HFFc6 (cell line): ENCODE measurements around the gene VPS37D. TPM values are rescaled to one million over a fixed set of nuclear protein-coding genes. Genes with fewer than 3 reads are reported as not detected.
"Not testable (repeated sequence)": the region's sequence is repeated elsewhere in the genome, so short reads cannot be mapped to it uniquely, and the experiment has no call there.

Experiments
- DNase-seq: peaks from one replicate; pipeline ENCODE4 v3.0.0-alpha.2; 2018
- H3K27ac Mint-ChIP-seq: 2 replicates; pipeline ENCODE4 v1.8.0; 2020; ENCODE audit warnings: mild to moderate bottlenecking, mixed read lengths
- H3K27me3 Mint-ChIP-seq: 2 replicates; pipeline ENCODE4 v1.8.0; 2021; ENCODE audit warnings: mild to moderate bottlenecking, moderate library complexity, mixed read lengths; ENCODE audit not compliant: insufficient read depth
- H3K36me3 Mint-ChIP-seq: 2 replicates; pipeline ENCODE4 v1.8.0; 2021; ENCODE audit warnings: low read depth, mixed read lengths
- H3K4me1 Mint-ChIP-seq: 2 replicates; pipeline ENCODE4 v1.8.0; 2020; ENCODE audit warnings: low read depth, mixed read lengths
- H3K4me3 Mint-ChIP-seq: 2 replicates; pipeline ENCODE4 v1.8.0; 2020; ENCODE audit warnings: mild to moderate bottlenecking, moderate library complexity, mixed read lengths
- H3K9me3 Mint-ChIP-seq: 2 replicates; pipeline ENCODE4 v1.8.0; 2020; ENCODE audit warnings: mild to moderate bottlenecking, mixed read lengths
- CTCF ChIP-seq: fragments of 200-600 bp; sonication (generic); IDR thresholded peaks from 2 replicates; pipeline ENCODE4 v1.5.0; 2021; ENCODE audit warnings: antibody characterized with exemption, mild to moderate bottlenecking
- total RNA-seq, 6 experiments: library from RNA; stranded (reverse); fragmentation: NEBNext Ultra II Directional; extraction: Animal tissue kit (Norgen Biotek cat#: 25700); gene quantifications; 2 replicates in 1 of 6; 3 replicates in 5 of 6; pipeline ENCODE4 v1.2.3, GENCODE V29; 2021

VPS37D gene
- total RNA-seq, 6 experiments from 2014 or later = 2.4 to 3.1 (median 2.7) TPM

GRCh38 chr7:73705551-73705920, 37.9 kb downstream of the VPS37D start:
- peaks cover 22% of the 10 kb centered on the region for H3K4me1 Mint-ChIP-seq
- DNase-seq = no peak
- H3K27me3 Mint-ChIP-seq = peaks cover 2% of the 10 kb centered on the region
- no peak for TF ChIP-seq CTCF
- H3K4me3 Mint-ChIP-seq = no peak overlapping the region
- peaks cover 17% of the 10 kb centered on the region for H3K36me3 Mint-ChIP-seq
- peak overlapping the region; percentile 11; the same call in 1 of the 2 replicates for H3K27ac Mint-ChIP-seq
- H3K9me3 Mint-ChIP-seq = no peaks in the 10 kb centered on the region

GRCh38 chr7:73706126-73707044, 38.8 kb downstream of the VPS37D start:
- Mint-ChIP-seq H3K27me3 (peaks cover 2% of the 10 kb centered on the region), H3K9me3 (no peaks in the 10 kb centered on the region), H3K36me3 (peaks cover 16% of the 10 kb centered on the region), H3K4me3 (no peak overlapping the region), H3K27ac (peak overlapping the region; percentile 56), H3K4me1 (peaks cover 22% of the 10 kb centered on the region)
- peak; percentile 33 for DNase-seq
- TF ChIP-seq CTCF = no peak

- Mint-ChIP-seq H3K27me3 (peaks cover 2% of the 10 kb centered on the region), H3K9me3 (no peaks in the 10 kb centered on the region), H3K4me1 (peaks cover 23% of the 10 kb centered on the region), H3K4me3 (no peak overlapping the region), H3K27ac (peak overlapping the region; percentile 56), H3K36me3 (peaks cover 9% of the 10 kb centered on the region)
- no peak for TF ChIP-seq CTCF
- no peak for DNase-seq
Observed at GRCh38 chr7:73707045-73707631, 39.5 kb downstream of the VPS37D start.

GRCh38 chr7:73708961-73709549, 41.4 kb downstream of the VPS37D start:
- Mint-ChIP-seq H3K27ac (no peak overlapping the region), H3K4me1 (peaks cover 34% of the 10 kb centered on the region), H3K27me3 (peaks cover 2% of the 10 kb centered on the region), H3K9me3 (no peaks in the 10 kb centered on the region), H3K4me3 (no peak overlapping the region), H3K36me3 (peaks cover 7% of the 10 kb centered on the region)
- no peak for TF ChIP-seq CTCF
- no peak for DNase-seq

- no peak for DNase-seq
- TF ChIP-seq CTCF = no peak
- H3K36me3 Mint-ChIP-seq = peaks cover 7% of the 10 kb centered on the region
- peaks cover 2% of the 10 kb centered on the region for H3K27me3 Mint-ChIP-seq
- H3K4me3 Mint-ChIP-seq = no peak overlapping the region
- peak overlapping the region; percentile 42; the same call in 1 of the 2 replicates for H3K27ac Mint-ChIP-seq
- peaks cover 36% of the 10 kb centered on the region for H3K4me1 Mint-ChIP-seq
- H3K9me3 Mint-ChIP-seq = no peaks in the 10 kb centered on the region
Observed at GRCh38 chr7:73712773-73713172, 45.1 kb downstream of the VPS37D start.

- H3K9me3 Mint-ChIP-seq, DNase-seq, H3K27me3 Mint-ChIP-seq, H3K36me3 Mint-ChIP-seq, H3K4me3 Mint-ChIP-seq: not testable (repeated sequence)
- Mint-ChIP-seq H3K27ac (peak overlapping the region; percentile 42; the same call in 1 of the 2 replicates), H3K4me1 (peaks cover 42% of the 10 kb centered on the region)
Observed at GRCh38 chr7:73713319-73713718, 45.7 kb downstream of the VPS37D start.
